RWPE2 (cell line): ENCODE results near the gene SLC26A1.

Source experiments
- ATAC-seq: fragments of 200-7000 bp; cut with Tn5 transposase; 3 replicates; pipeline ENCODE4 v1.9.1; 2021; ENCODE audit warnings: low read depth
- DNase-seq: peaks from one replicate; pipeline ENCODE4 v3.0.0-alpha.2; 2020; ENCODE audit warnings: low spot score
- H3K27ac ChIP-seq: fragments of 450-650 bp; 2 replicates; pipeline ENCODE4 v1.5.1; 2017; ENCODE audit warnings: mild to moderate bottlenecking; ENCODE audit not compliant: poor library complexity, severe bottlenecking
- H3K27me3 ChIP-seq: fragments of 250-450 bp; sonication (Bioruptor Pico); 2 replicates; pipeline ENCODE4 v1.5.1; 2021; ENCODE audit warnings: mild to moderate bottlenecking, moderate library complexity; ENCODE audit not compliant: insufficient read depth, poor library complexity, severe bottlenecking
- H3K36me3 ChIP-seq: fragments of 250-450 bp; sonication (Bioruptor Pico); 2 replicates; pipeline ENCODE4 v1.5.1; 2020; ENCODE audit warnings: low read depth, mild to moderate bottlenecking, moderate library complexity
- H3K4me1 ChIP-seq: fragments of 250-450 bp; sonication (Bioruptor Pico); 2 replicates; pipeline ENCODE4 v1.5.1; 2021; ENCODE audit warnings: mild to moderate bottlenecking, moderate library complexity; ENCODE audit not compliant: insufficient read depth, poor library complexity, severe bottlenecking
- H3K4me3 ChIP-seq: fragments of 250-450 bp; sonication (Bioruptor Pico); 2 replicates; pipeline ENCODE4 v1.5.1; 2021; ENCODE audit warnings: mild to moderate bottlenecking, moderate library complexity; ENCODE audit not compliant: severe bottlenecking
- H3K9me3 ChIP-seq: fragments of 250-450 bp; sonication (Bioruptor Pico); 2 replicates; pipeline ENCODE4 v1.5.1; 2021; ENCODE audit warnings: mild to moderate bottlenecking, moderate library complexity; ENCODE audit not compliant: severe bottlenecking
- CTCF ChIP-seq: fragments of 450-650 bp; IDR thresholded peaks from one replicate; pipeline ENCODE4 v1.5.1; 2017; ENCODE audit warnings: mild to moderate bottlenecking, moderate library complexity; ENCODE audit not compliant: poor library complexity, severe bottlenecking

SLC26A1 gene

GRCh38 chr4:1036095-1036494 is 42.9 kb upstream of the SLC26A1 start:
- no peak for ATAC-seq
- H3K9me3 ChIP-seq = no peaks in the 10 kb centered on the region
- DNase-seq = no peak
- H3K27me3 ChIP-seq = no peaks in the 10 kb centered on the region
- H3K4me1 ChIP-seq = peaks cover 9% of the 10 kb centered on the region
- TF ChIP-seq CTCF = no peak
- no peak overlapping the region for H3K27ac ChIP-seq
- H3K36me3 ChIP-seq = no peaks in the 10 kb centered on the region
- H3K4me3 ChIP-seq = no peak overlapping the region

- no peak for ATAC-seq
- H3K27ac ChIP-seq = no peak overlapping the region
- H3K27me3 ChIP-seq = no peaks in the 10 kb centered on the region
- H3K4me3 ChIP-seq = no peak overlapping the region
- no peaks in the 10 kb centered on the region for H3K36me3 ChIP-seq
- peaks cover 9% of the 10 kb centered on the region for H3K4me1 ChIP-seq
- TF ChIP-seq CTCF = no peak
- DNase-seq = no peak
- no peaks in the 10 kb centered on the region for H3K9me3 ChIP-seq
Observed at GRCh38 chr4:1035510-1035909, 42.3 kb upstream of the SLC26A1 start.

- no peak overlapping the region for H3K4me3 ChIP-seq
- H3K9me3 ChIP-seq = no peaks in the 10 kb centered on the region
- ATAC-seq (no peak), DNase-seq (no peak)
- no peak for TF ChIP-seq CTCF
- H3K27me3 ChIP-seq = no peaks in the 10 kb centered on the region
- no peaks in the 10 kb centered on the region for H3K36me3 ChIP-seq
- no peaks in the 10 kb centered on the region for H3K4me1 ChIP-seq
- H3K27ac ChIP-seq = no peak overlapping the region
Observed at GRCh38 chr4:1033840-1034551, 40.8 kb upstream of the SLC26A1 start.

- no peak for DNase-seq
- Histone ChIP-seq H3K4me3 (no peak overlapping the region), H3K27ac (no peak overlapping the region), H3K27me3 (no peaks in the 10 kb centered on the region), H3K9me3 (no peaks in the 10 kb centered on the region), H3K4me1 (no peaks in the 10 kb centered on the region), H3K36me3 (no peaks in the 10 kb centered on the region)
- TF ChIP-seq CTCF = peak; percentile 25
- ATAC-seq = no peak
Observed at GRCh38 chr4:1032861-1033260, 39.7 kb upstream of the SLC26A1 start.

GRCh38 chr4:1031956-1032795 is 39.0 kb upstream of the SLC26A1 start:
- Histone ChIP-seq H3K27ac (no peak overlapping the region), H3K36me3 (no peaks in the 10 kb centered on the region), H3K4me3 (no peak overlapping the region), H3K9me3 (no peaks in the 10 kb centered on the region), H3K4me1 (no peaks in the 10 kb centered on the region), H3K27me3 (no peaks in the 10 kb centered on the region)
- peak; percentile 50 for TF ChIP-seq CTCF
- peak; percentile 48 for ATAC-seq
- no peak for DNase-seq
